Measurements from ENCODE around the gene NINL.
A peak's percentile ranks its signal among the peaks of the same experiment; 100 is the strongest.
"Not testable (repeated sequence)": the region's sequence is repeated elsewhere in the genome, so short reads cannot be mapped to it uniquely, and the experiment has no call there.

NINL gene

GRCh38 chr20:25584905-25585704 lies at the start of gene NINL:
TSS of gene NINL (minus strand) at chr20:25585531. CDS start at chr20:25526587, 58,944 bp downstream.
- DNase-seq (ENCODE audit: extremely low read depth, low read depth), result no peak
- TF ChIP-seq CTCF (IDR thresholded peaks at IDR 0.05; ENCODE audit: low read depth, low read length), result no peak

GRCh38 chr20:25632940-25633790 lies 47.8 kb upstream of the NINL start:
- no peak for TF ChIP-seq CTCF (IDR thresholded peaks at IDR 0.05; ENCODE audit: low read depth, low read length)
- DNase-seq (ENCODE audit: extremely low read depth, low read depth), result no peak

- DNase-seq (ENCODE audit: extremely low read depth, low read depth), result not testable (repeated sequence)
Measured at GRCh38 chr20:25630615-25631014, 45.3 kb upstream of the NINL start.

GRCh38 chr20:25629816-25630499 lies 44.6 kb upstream of the NINL start:
- no peak for TF ChIP-seq CTCF (IDR thresholded peaks at IDR 0.05; ENCODE audit: low read depth, low read length)

GRCh38 chr20:25626779-25627178 lies 41.4 kb upstream of the NINL start:
- TF ChIP-seq CTCF (IDR thresholded peaks at IDR 0.05; ENCODE audit: low read depth, low read length), result no peak
- no peak for DNase-seq (ENCODE audit: extremely low read depth, low read depth)

More at GRCh38 chr20:25629816-25630499, 44.6 kb upstream of the NINL start:
- DNase-seq (ENCODE audit: extremely low read depth, low read depth), result no peak

- TF ChIP-seq CTCF (IDR thresholded peaks at IDR 0.05; ENCODE audit: low read depth, low read length), result no peak
- no peak for DNase-seq (ENCODE audit: extremely low read depth, low read depth)
Measured at GRCh38 chr20:25624500-25624939, 39.2 kb upstream of the NINL start.

- DNase-seq (ENCODE audit: extremely low read depth, low read depth), result peak; percentile 96
Measured at GRCh38 chr20:25623736-25624499, 38.6 kb upstream of the NINL start, which contains the start of gene NANP. TSS of gene NANP (minus strand) at chr20:25624014. CDS start at chr20:25623948, 66 bp downstream.

More at GRCh38 chr20:25623736-25624499, 38.6 kb upstream of the NINL start, which contains the start of gene NANP:
- TF ChIP-seq CTCF (IDR thresholded peaks at IDR 0.05; ENCODE audit: low read depth, low read length), result peak; percentile 8
